ENCODE results near the gene SH3BP5. TPM values are rescaled to one million over a fixed set of nuclear protein-coding genes. Genes with fewer than 3 reads are reported as not detected.

Gene SH3BP5
- total RNA-seq, 1 experiment from 2014 or later = 13.9 TPM

DNA sequence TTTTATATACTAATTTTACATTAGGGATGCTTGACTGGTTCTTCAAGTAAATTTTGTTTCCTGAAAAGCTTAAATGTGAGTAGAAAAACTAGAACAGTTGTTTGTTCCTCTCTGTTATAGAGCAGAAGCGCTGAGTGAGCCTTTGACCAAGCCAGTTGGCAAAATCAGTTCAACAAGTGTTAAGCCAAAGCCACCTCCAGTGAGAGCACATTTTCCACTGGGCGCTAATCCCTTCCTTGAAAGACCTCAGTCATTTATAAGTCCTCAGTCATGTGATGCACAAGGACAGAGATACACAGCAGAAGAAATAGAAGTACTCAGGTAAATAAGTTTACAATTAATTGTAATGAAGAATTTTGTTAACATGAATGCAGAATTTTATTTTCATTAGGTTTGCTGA is 111.7 kb downstream of the SH3BP5 start:
- Histone ChIP-seq H3K27ac (ENCODE audit: low read depth, low read length) (no peak overlapping the region), H3K79me2 (ENCODE audit: insufficient read depth, low read length) (no peaks in the 10 kb centered on the region), H2AFZ (ENCODE audit: low read depth, low read length, poor library complexity, severe bottlenecking) (no peak overlapping the region), H3K27me3 (ENCODE audit: insufficient read depth, low read length) (no peaks in the 10 kb centered on the region), H3K9me2 (ENCODE audit: insufficient read depth) (no peaks in the 10 kb centered on the region), H3K4me2 (ENCODE audit: low read length) (no peak overlapping the region), H3K9me3 (ENCODE audit: control insufficient read depth in 1 of 2, insufficient read depth in 1 of 2, low read depth in 1 of 2, low read length in 2 of 2) (no peaks in the 10 kb centered on the region), H3K4me1 (ENCODE audit: control insufficient read depth in 1 of 2, insufficient read depth in 2 of 2, low read length in 2 of 2) (no peaks in the 10 kb centered on the region), H4K20me1 (ENCODE audit: insufficient read depth) (no peaks in the 10 kb centered on the region), H3K4me3 (replicated peaks in 1 of 2; ENCODE audit: low read depth in 1 of 2, low read length in 2 of 2) (no peak overlapping the region), H3K9ac (ENCODE audit: low read length) (no peak overlapping the region), H3K36me3 (ENCODE audit: control insufficient read depth in 1 of 2, insufficient read depth in 2 of 2, low read length in 2 of 2) (peaks cover 16 to 52% of the 10 kb centered on the region in 2 experiments; a peak in 3 of 4 replicates)
- POLR2A ChIA-PET = no interaction called here
- DNase-seq (ENCODE audit: low read depth, low spot score) (no peak), ATAC-seq (no peak)
- intact Hi-C loops (cut with micrococcal nuclease) = no loop called here
- TF ChIP-seq CEBPB (IDR thresholded peaks at IDR 0.05; ENCODE audit: low read depth) (no peak), EZH2phosphoT487 (IDR thresholded peaks at IDR 0.05; ENCODE audit: borderline replicate concordance) (no peak), EGR1 (IDR thresholded peaks at IDR 0.05; ENCODE audit: low read depth) (no peak), SP1 (IDR thresholded peaks at IDR 0.05; ENCODE audit: low read depth) (no peak), SRF (IDR thresholded peaks at IDR 0.05; ENCODE audit: low read depth) (no peak), POLR2A (IDR thresholded peaks at IDR 0.05; ENCODE audit: borderline replicate concordance, extremely low read depth, insufficient read depth, insufficient read length) (no peak), YY1 (IDR thresholded peaks at IDR 0.05; ENCODE audit: extremely low read depth, insufficient replicate concordance, low read depth, low read length) (no peak)
- TF ChIP-seq, protein P1, sequence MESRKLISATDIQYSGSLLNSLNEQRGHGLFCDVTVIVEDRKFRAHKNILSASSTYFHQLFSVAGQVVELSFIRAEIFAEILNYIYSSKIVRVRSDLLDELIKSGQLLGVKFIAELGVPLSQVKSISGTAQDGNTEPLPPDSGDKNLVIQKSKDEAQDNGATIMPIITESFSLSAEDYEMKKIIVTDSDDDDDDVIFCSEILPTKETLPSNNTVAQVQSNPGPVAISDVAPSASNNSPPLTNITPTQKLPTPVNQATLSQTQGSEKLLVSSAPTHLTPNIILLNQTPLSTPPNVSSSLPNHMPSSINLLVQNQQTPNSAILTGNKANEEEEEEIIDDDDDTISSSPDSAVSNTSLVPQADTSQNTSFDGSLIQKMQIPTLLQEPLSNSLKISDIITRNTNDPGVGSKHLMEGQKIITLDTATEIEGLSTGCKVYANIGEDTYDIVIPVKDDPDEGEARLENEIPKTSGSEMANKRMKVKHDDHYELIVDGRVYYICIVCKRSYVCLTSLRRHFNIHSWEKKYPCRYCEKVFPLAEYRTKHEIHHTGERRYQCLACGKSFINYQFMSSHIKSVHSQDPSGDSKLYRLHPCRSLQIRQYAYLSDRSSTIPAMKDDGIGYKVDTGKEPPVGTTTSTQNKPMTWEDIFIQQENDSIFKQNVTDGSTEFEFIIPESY (IDR thresholded peaks at IDR 0.05; ENCODE audit: extremely low read depth, insufficient replicate concordance, low read length) = no peak
- TF ChIP-seq, protein P2, sequence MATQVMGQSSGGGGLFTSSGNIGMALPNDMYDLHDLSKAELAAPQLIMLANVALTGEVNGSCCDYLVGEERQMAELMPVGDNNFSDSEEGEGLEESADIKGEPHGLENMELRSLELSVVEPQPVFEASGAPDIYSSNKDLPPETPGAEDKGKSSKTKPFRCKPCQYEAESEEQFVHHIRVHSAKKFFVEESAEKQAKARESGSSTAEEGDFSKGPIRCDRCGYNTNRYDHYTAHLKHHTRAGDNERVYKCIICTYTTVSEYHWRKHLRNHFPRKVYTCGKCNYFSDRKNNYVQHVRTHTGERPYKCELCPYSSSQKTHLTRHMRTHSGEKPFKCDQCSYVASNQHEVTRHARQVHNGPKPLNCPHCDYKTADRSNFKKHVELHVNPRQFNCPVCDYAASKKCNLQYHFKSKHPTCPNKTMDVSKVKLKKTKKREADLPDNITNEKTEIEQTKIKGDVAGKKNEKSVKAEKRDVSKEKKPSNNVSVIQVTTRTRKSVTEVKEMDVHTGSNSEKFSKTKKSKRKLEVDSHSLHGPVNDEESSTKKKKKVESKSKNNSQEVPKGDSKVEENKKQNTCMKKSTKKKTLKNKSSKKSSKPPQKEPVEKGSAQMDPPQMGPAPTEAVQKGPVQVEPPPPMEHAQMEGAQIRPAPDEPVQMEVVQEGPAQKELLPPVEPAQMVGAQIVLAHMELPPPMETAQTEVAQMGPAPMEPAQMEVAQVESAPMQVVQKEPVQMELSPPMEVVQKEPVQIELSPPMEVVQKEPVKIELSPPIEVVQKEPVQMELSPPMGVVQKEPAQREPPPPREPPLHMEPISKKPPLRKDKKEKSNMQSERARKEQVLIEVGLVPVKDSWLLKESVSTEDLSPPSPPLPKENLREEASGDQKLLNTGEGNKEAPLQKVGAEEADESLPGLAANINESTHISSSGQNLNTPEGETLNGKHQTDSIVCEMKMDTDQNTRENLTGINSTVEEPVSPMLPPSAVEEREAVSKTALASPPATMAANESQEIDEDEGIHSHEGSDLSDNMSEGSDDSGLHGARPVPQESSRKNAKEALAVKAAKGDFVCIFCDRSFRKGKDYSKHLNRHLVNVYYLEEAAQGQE (IDR thresholded peaks at IDR 0.05; ENCODE audit: low read depth) = no peak
- RAD21 ChIA-PET (ENCODE audit: low non-redundant PET in 1 of 2, low total read pairs in 2 of 2, uncharacterized antibody in 2 of 2, unreplicated experiment in 2 of 2) = no interaction called here
- BruUV-seq (replicated peaks) = no TSS peak
- CTCF ChIA-PET = no interaction called here
